ENCODE results near the gene RIBC2. TPM values are rescaled to one million over a fixed set of nuclear protein-coding genes. Genes with fewer than 3 reads are reported as not detected.
"Not testable (repeated sequence)": the region's sequence is repeated elsewhere in the genome, so short reads cannot be mapped to it uniquely, and the experiment has no call there.

RIBC2 gene
- total RNA-seq = not detected

- peak; percentile 6 to 44 for TF ChIP-seq POLR2AphosphoS5 (IDR thresholded peaks at IDR 0.05)
- no peak for TF ChIP-seq POLR2A (IDR thresholded peaks at IDR 0.05; ENCODE audit: low read depth)
- Histone ChIP-seq H3K4me3 (peak within 1 kb of the TSS; percentile 48 to 63 (median 53)), H3K9me3 (no peaks in the 10 kb centered on the region), H3K4me1 (peaks cover 6 to 18% (median 15%) of the 10 kb centered on the region in 4 donors), H3K36me3 (no peaks in the 10 kb centered on the region), H3K27me3 (peaks cover 0 to 30% (median 0%) of the 10 kb centered on the region in 4 donors), H3K27ac (replicated peaks in 1 of 4) (peak within 1 kb of the TSS in 2 of 4 donors; percentile 30 to 39)
- intact Hi-C loops (cut with DNase I) = no loop called here
- 7% methylated on average over 47 of the region's 68 CpGs for WGBS
- DNase-seq (ENCODE audit: extremely low spot score) = no peak
Measured at GRCh38 chr22:45413368-45414211, at the start of gene RIBC2, which contains the start of gene SMC1B. Gene RIBC2 (plus strand): TSS chr22:45413693. CDS start chr22:45413887, 194 bp downstream. Gene SMC1B (minus strand): TSS chr22:45413599. CDS start chr22:45413567, 32 bp downstream.

DNA sequence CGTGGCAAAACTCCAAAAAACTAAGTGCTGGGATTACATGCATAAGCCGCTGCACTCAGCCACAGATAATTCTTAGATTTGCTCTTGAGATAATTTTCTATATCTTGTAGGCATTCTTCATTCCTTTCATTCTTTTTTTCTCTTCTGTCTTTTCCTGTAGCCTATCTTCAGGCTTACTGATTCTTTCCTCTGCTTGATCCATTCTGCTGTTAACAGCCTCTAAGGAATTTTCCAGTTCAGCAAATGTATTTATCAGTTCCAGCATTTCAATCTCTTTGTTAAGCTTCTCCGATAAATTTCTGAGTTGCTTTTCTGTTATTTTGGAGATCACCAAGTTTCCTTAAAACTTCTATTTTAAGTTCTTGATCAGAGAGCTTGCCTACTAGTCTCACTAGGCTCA, 46.8 kb upstream of the RIBC2 start:
- H3K27me3 ChIP-seq = peaks cover 0 to 11% (median 0%) of the 10 kb centered on the region in 4 donors
- no peaks in the 10 kb centered on the region for H3K4me1 ChIP-seq
- intact Hi-C loops (cut with DNase I) = no loop called here
- no peak for DNase-seq (ENCODE audit: extremely low spot score)
- H3K36me3 ChIP-seq = no peaks in the 10 kb centered on the region
- 91% methylated on average over 3 of the region's 3 CpGs for WGBS
- H3K4me3 ChIP-seq = no peak overlapping the region
- TF ChIP-seq POLR2AphosphoS5 (IDR thresholded peaks at IDR 0.05) = no peak
- TF ChIP-seq EP300 (IDR thresholded peaks at IDR 0.05) = no peak
- TF ChIP-seq POLR2A (IDR thresholded peaks at IDR 0.05; ENCODE audit: low read depth) = no peak
- TF ChIP-seq, protein P1, sequence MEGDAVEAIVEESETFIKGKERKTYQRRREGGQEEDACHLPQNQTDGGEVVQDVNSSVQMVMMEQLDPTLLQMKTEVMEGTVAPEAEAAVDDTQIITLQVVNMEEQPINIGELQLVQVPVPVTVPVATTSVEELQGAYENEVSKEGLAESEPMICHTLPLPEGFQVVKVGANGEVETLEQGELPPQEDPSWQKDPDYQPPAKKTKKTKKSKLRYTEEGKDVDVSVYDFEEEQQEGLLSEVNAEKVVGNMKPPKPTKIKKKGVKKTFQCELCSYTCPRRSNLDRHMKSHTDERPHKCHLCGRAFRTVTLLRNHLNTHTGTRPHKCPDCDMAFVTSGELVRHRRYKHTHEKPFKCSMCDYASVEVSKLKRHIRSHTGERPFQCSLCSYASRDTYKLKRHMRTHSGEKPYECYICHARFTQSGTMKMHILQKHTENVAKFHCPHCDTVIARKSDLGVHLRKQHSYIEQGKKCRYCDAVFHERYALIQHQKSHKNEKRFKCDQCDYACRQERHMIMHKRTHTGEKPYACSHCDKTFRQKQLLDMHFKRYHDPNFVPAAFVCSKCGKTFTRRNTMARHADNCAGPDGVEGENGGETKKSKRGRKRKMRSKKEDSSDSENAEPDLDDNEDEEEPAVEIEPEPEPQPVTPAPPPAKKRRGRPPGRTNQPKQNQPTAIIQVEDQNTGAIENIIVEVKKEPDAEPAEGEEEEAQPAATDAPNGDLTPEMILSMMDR (IDR thresholded peaks at IDR 0.05) = no peak
- H3K27ac ChIP-seq (replicated peaks in 1 of 4) = no peak overlapping the region
- H3K9me3 ChIP-seq = peaks cover 0 to 15% (median 2%) of the 10 kb centered on the region in 4 donors

- H3K4me3 ChIP-seq; intact Hi-C loops (cut with DNase I); DNase-seq (ENCODE audit: extremely low spot score); H3K9me3 ChIP-seq; H3K36me3 ChIP-seq; H3K27ac ChIP-seq (replicated peaks in 1 of 4); H3K4me1 ChIP-seq; H3K27me3 ChIP-seq: not testable (repeated sequence)
- 90% methylated on average over 3 of the region's 3 CpGs for WGBS
Measured at GRCh38 chr22:45373592-45373991, 39.9 kb upstream of the RIBC2 start.

DNA sequence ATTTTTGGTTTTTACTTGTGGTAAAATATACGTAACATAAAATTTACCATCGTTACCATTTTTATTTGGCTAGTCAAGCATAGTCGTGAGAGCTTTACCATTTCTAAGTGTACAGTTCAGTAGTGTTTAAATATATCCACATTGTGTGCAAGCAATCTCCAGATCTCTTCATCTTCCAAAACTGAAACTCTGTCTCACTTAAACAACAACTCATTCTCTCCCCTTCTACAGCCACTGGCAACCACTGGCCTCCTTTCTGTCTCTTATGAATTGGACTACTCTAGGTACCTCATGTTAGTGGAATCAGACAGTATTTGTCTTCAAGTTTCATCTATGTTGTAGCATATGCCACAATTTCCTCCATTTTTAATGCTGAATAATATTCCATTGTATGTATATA, 37.5 kb upstream of the RIBC2 start:
- H3K27ac ChIP-seq (replicated peaks in 1 of 4) = no peak overlapping the region
- 78% methylated on average over 3 of the region's 3 CpGs for WGBS
- TF ChIP-seq POLR2A (IDR thresholded peaks at IDR 0.05; ENCODE audit: low read depth) (no peak), POLR2AphosphoS5 (IDR thresholded peaks at IDR 0.05) (no peak), EP300 (IDR thresholded peaks at IDR 0.05) (no peak)
- TF ChIP-seq, protein P1 (IDR thresholded peaks at IDR 0.05) = no peak

GRCh38 chr22:45376703-45377102, 36.8 kb upstream of the RIBC2 start:
- 78% methylated on average over 1 of the region's 1 CpG for WGBS
- H3K36me3 ChIP-seq = no peaks in the 10 kb centered on the region
- H3K27ac ChIP-seq (replicated peaks in 1 of 4) = no peak overlapping the region
- intact Hi-C loops (cut with DNase I) = no loop called here
- H3K4me3 ChIP-seq = no peak overlapping the region
- H3K27me3 ChIP-seq = no peaks in the 10 kb centered on the region
- no peak for TF ChIP-seq POLR2A (IDR thresholded peaks at IDR 0.05; ENCODE audit: low read depth)
- TF ChIP-seq POLR2AphosphoS5 (IDR thresholded peaks at IDR 0.05) = no peak
- TF ChIP-seq EP300 (IDR thresholded peaks at IDR 0.05) = no peak
- TF ChIP-seq, protein P1 (IDR thresholded peaks at IDR 0.05) = no peak
- no peak for DNase-seq (ENCODE audit: extremely low spot score)
- H3K4me1 ChIP-seq = no peaks in the 10 kb centered on the region
- H3K9me3 ChIP-seq = no peaks in the 10 kb centered on the region

More for the DNA sequence above, 37.5 kb upstream of the RIBC2 start:
- Histone ChIP-seq H3K4me3 (no peak overlapping the region), H3K9me3 (no peaks in the 10 kb centered on the region), H3K4me1 (no peaks in the 10 kb centered on the region), H3K27me3 (no peaks in the 10 kb centered on the region), H3K36me3 (no peaks in the 10 kb centered on the region)
- no peak for DNase-seq (ENCODE audit: extremely low spot score)
- intact Hi-C loops (cut with DNase I) = no loop called here
